ENCODE data around the gene BABAM2.

- no peak for TF ChIP-seq POLR2A (IDR thresholded peaks at IDR 0.05)
- no peak for TF ChIP-seq CTCF (IDR thresholded peaks at IDR 0.05)
- TF ChIP-seq POLR2AphosphoS5 (IDR thresholded peaks at IDR 0.05): no peak
These were observed 102.4 kb downstream of the BABAM2 start for GRCh38 chr2:27992787-27993401.

Data from transverse colon (tissue), 4 donors.